ENCODE results near the gene TTC7B. TPM values are rescaled to one million over a fixed set of nuclear protein-coding genes. Genes with fewer than 3 reads are reported as not detected.

Gene TTC7B
- total and polyA plus RNA-seq, 2 donors (not counting 1 experiment from before 2014, with no cell fraction given), result 0.36 to 3.2 TPM

DNA sequence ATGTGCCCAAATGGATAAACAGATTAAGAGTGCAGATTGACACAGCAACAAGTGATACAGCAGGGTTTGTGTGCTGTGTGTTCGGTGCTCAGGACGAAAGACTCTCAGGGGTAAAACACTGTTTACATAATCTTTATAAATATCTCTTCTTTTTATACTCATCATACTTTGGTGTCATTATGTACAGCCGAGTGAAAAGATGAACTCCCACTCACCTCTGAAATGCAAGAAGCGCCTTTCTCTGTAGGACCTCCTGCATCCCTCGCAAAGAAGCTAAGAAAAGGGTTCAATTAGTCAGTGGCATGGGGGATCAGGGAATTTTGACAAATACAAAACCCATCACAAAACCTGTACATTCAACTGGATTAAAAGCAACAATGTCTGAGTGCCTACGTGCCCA lies 163.6 kb downstream of the TTC7B start:
- Histone ChIP-seq H4K20me1 (ENCODE audit: control insufficient read depth, insufficient read depth, low read length, poor library complexity, severe bottlenecking) (no peaks in the 10 kb centered on the region), H3K9ac (ENCODE audit: low read length) (no peak overlapping the region), H3K79me2 (ENCODE audit: control insufficient read depth, insufficient read depth, low read length) (no peaks in the 10 kb centered on the region), H3K4me1 (ENCODE audit: control insufficient read depth in 2 of 2, insufficient read depth in 2 of 2, low read length in 2 of 2) (no peaks in the 10 kb centered on the region), H3K4me3 (ENCODE audit: control extremely low read depth in 1 of 5, extremely low read depth in 1 of 5, insufficient read depth in 1 of 5, low read depth in 2 of 5, low read length in 4 of 5) (no peak overlapping the region), H3K27ac (ENCODE audit: low read length in 2 of 2) (no peak overlapping the region), H3K9me3 (ENCODE audit: control extremely low read depth in 1 of 3, control insufficient read depth in 2 of 3, insufficient read depth in 1 of 3, low read length in 2 of 3) (no peaks in the 10 kb centered on the region), H3K4me2 (replicated peaks; ENCODE audit: low read depth, low read length, poor library complexity, severe bottlenecking) (no peak overlapping the region), H2AFZ (ENCODE audit: insufficient read depth, low read depth, low read length, poor library complexity, severe bottlenecking) (no peak overlapping the region), H3K36me3 (replicated peaks in 1 of 2; ENCODE audit: control extremely low read depth in 1 of 2, control insufficient read depth in 1 of 2, extremely low read depth in 1 of 2, insufficient read depth in 2 of 2, low read length in 1 of 2) (no peaks in the 10 kb centered on the region), H3K27me3 (replicated peaks in 1 of 4; ENCODE audit: control extremely low read depth in 1 of 4, control insufficient read depth in 3 of 4, insufficient read depth in 4 of 4, low read length in 3 of 4) (peaks cover 0 to 2% (median 0%) of the 10 kb centered on the region in 4 experiments)
- no peak for TF ChIP-seq EZH2 (IDR thresholded peaks at IDR 0.05; ENCODE audit: borderline replicate concordance, insufficient read depth, low read depth, low read length, poor library complexity, severe bottlenecking)
- TF ChIP-seq, protein P1, sequence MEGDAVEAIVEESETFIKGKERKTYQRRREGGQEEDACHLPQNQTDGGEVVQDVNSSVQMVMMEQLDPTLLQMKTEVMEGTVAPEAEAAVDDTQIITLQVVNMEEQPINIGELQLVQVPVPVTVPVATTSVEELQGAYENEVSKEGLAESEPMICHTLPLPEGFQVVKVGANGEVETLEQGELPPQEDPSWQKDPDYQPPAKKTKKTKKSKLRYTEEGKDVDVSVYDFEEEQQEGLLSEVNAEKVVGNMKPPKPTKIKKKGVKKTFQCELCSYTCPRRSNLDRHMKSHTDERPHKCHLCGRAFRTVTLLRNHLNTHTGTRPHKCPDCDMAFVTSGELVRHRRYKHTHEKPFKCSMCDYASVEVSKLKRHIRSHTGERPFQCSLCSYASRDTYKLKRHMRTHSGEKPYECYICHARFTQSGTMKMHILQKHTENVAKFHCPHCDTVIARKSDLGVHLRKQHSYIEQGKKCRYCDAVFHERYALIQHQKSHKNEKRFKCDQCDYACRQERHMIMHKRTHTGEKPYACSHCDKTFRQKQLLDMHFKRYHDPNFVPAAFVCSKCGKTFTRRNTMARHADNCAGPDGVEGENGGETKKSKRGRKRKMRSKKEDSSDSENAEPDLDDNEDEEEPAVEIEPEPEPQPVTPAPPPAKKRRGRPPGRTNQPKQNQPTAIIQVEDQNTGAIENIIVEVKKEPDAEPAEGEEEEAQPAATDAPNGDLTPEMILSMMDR (IDR thresholded peaks at IDR 0.05), result no peak
- ATAC-seq (ENCODE audit: low read depth) (no peak), DNase-seq (no peak)
- Mint-ChIP-seq H3K9me3 (ENCODE audit: insufficient read depth) (no peaks in the 10 kb centered on the region), H3K4me1 (no peaks in the 10 kb centered on the region), H3K4me3 (no peak overlapping the region), H3K27me3 (peaks cover 11% of the 10 kb centered on the region), H3K27ac (no peak overlapping the region)
- intact Hi-C loops (cut with micrococcal nuclease), result no loop called here
- WGBS (ENCODE audit: insufficient coverage), result 80% methylated on average over 1 of the region's 6 CpGs
- ChIA-PET POLR2A (no interaction called here), CTCF (interaction anchor here (0.6 kb wide), 1 partner anchor 133 kb away, joined by 3 read pairs; no protein-coding TSS in a partner anchor)

DNA sequence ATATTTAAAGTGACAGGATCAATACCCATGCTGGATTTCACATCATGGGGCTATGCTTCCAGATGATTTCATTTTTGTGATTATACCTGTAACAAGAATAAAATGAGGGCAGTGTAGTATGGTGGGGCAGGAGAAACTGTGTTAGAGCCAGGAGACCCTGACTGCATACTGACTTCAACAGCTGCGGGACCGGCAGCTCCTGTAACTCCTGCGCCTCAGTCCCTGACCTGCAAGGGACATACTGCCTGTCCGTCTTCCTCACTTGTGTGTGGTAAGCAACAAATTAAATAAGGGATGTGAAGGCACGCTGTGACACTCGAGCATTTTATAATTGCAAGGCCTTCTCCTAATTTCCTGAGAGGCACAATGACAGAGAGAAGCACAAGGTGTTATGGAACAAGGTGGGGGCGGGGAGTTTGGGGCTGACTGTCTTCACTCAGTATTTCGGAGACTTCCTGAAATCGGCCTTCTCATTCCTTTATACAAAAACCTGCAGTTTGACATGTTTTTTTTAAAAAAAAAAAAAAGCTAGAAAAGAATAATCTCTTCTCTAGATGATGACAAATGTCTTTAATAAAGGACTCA lies 164.2 kb downstream of the TTC7B start:
- intact Hi-C loops (cut with micrococcal nuclease), result no loop called here
- TF ChIP-seq, protein P1 (IDR thresholded peaks at IDR 0.05), result no peak
- no peak for TF ChIP-seq EZH2 (IDR thresholded peaks at IDR 0.05; ENCODE audit: borderline replicate concordance, insufficient read depth, low read depth, low read length, poor library complexity, severe bottlenecking)
- Histone ChIP-seq H3K4me1 (ENCODE audit: control insufficient read depth in 2 of 2, insufficient read depth in 2 of 2, low read length in 2 of 2) (no peaks in the 10 kb centered on the region), H3K4me3 (ENCODE audit: control extremely low read depth in 1 of 5, extremely low read depth in 1 of 5, insufficient read depth in 1 of 5, low read depth in 2 of 5, low read length in 4 of 5) (no peak overlapping the region), H3K27ac (ENCODE audit: low read length in 2 of 2) (no peak overlapping the region), H3K36me3 (replicated peaks in 1 of 2; ENCODE audit: control extremely low read depth in 1 of 2, control insufficient read depth in 1 of 2, extremely low read depth in 1 of 2, insufficient read depth in 2 of 2, low read length in 1 of 2) (no peaks in the 10 kb centered on the region), H3K79me2 (ENCODE audit: control insufficient read depth, insufficient read depth, low read length) (no peaks in the 10 kb centered on the region), H3K9me3 (ENCODE audit: control extremely low read depth in 1 of 3, control insufficient read depth in 2 of 3, insufficient read depth in 1 of 3, low read length in 2 of 3) (no peaks in the 10 kb centered on the region), H3K9ac (ENCODE audit: low read length) (no peak overlapping the region), H2AFZ (ENCODE audit: insufficient read depth, low read depth, low read length, poor library complexity, severe bottlenecking) (no peak overlapping the region), H3K4me2 (replicated peaks; ENCODE audit: low read depth, low read length, poor library complexity, severe bottlenecking) (no peak overlapping the region), H4K20me1 (ENCODE audit: control insufficient read depth, insufficient read depth, low read length, poor library complexity, severe bottlenecking) (no peaks in the 10 kb centered on the region), H3K27me3 (replicated peaks in 1 of 4; ENCODE audit: control extremely low read depth in 1 of 4, control insufficient read depth in 3 of 4, insufficient read depth in 4 of 4, low read length in 3 of 4) (peaks cover 0 to 2% (median 0%) of the 10 kb centered on the region in 4 experiments)
- no peak overlapping the region for H3K4me3 Mint-ChIP-seq
- H3K27ac Mint-ChIP-seq, result no peak overlapping the region
- ATAC-seq (ENCODE audit: low read depth) (no peak), DNase-seq (no peak)
- H3K4me1 Mint-ChIP-seq, result no peaks in the 10 kb centered on the region
- 88% methylated on average over 4 of the region's 9 CpGs for WGBS (ENCODE audit: insufficient coverage)
- no peaks in the 10 kb centered on the region for H3K9me3 Mint-ChIP-seq (ENCODE audit: insufficient read depth)
- ChIA-PET CTCF (no interaction called here), POLR2A (no interaction called here)
- H3K27me3 Mint-ChIP-seq, result peaks cover 11% of the 10 kb centered on the region
